Sigmoid colon (tissue), 3 donors: Measurements from ENCODE around the gene FKBP1B.

Experiments used
- POLR2A ChIP-seq, 2 donors: fragments of 450-650 bp; IDR thresholded peaks; one replicate each; pipeline ENCODE4 v1.6.1; 2016; ENCODE audit warnings: antibody characterized with exemption in 2 of 2, mild to moderate bottlenecking in 2 of 2, moderate library complexity in 2 of 2
- TF ChIP-seq, protein P1 (sequence below), 4 experiments: fragments of 450-650 bp in 3 of 4; fragments of 200-600 bp in 1 of 4; IDR thresholded peaks; one replicate each; pipeline ENCODE4 v1.5.1; 2016 to 2019; ENCODE audit warnings: antibody characterized with exemption in 4 of 4, mild to moderate bottlenecking in 3 of 4, moderate library complexity in 2 of 4

DNA sequence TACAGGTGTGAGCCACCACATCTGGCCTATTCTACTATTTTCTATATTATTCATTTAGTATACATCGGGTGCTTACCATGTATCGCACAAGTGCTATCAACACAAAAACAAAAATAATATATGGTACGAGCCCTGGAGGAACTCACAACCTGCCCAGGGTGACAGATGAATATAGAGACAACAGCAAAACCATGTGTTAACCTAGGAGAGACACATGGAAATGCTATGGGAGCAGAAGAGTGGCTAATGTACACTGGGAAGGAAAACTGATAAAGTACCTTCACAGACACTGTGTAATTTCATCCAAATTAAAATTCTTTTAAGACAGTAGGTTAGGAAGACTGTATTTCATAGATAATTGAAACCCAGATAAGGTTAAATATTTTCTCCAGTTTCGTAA is 22.7 kb downstream of the FKBP1B start:
- TF ChIP-seq POLR2A (IDR thresholded peaks at IDR 0.05): no peak
- TF ChIP-seq, protein P1, sequence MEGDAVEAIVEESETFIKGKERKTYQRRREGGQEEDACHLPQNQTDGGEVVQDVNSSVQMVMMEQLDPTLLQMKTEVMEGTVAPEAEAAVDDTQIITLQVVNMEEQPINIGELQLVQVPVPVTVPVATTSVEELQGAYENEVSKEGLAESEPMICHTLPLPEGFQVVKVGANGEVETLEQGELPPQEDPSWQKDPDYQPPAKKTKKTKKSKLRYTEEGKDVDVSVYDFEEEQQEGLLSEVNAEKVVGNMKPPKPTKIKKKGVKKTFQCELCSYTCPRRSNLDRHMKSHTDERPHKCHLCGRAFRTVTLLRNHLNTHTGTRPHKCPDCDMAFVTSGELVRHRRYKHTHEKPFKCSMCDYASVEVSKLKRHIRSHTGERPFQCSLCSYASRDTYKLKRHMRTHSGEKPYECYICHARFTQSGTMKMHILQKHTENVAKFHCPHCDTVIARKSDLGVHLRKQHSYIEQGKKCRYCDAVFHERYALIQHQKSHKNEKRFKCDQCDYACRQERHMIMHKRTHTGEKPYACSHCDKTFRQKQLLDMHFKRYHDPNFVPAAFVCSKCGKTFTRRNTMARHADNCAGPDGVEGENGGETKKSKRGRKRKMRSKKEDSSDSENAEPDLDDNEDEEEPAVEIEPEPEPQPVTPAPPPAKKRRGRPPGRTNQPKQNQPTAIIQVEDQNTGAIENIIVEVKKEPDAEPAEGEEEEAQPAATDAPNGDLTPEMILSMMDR (IDR thresholded peaks at IDR 0.05): no peak
